ENCODE data around the gene PLPPR3. TPM values are rescaled to one million over a fixed set of nuclear protein-coding genes. Genes with fewer than 3 reads are reported as not detected.
A peak's percentile ranks its signal among the peaks of the same experiment; 100 is the strongest.

The PLPPR3 gene
- total and polyA plus RNA-seq, 2 donors from 2014 or later, result not detected

- no peak for TF ChIP-seq CTCF (IDR thresholded peaks at IDR 0.05; ENCODE audit: borderline replicate concordance, extremely low read depth, insufficient read depth)
- H3K4me3 ChIP-seq (ENCODE audit: low read length in 3 of 3), result no peak overlapping the region
- no peak for FAIRE-seq
- no peaks in the 10 kb centered on the region for H3K4me1 ChIP-seq (ENCODE audit: control insufficient read depth in 2 of 3, insufficient read depth in 2 of 3, low read depth in 1 of 3, low read length in 3 of 3)
- H3K9me3 ChIP-seq (ENCODE audit: control insufficient read depth in 2 of 3, insufficient read depth in 1 of 3, low read length in 3 of 3), result no peaks in the 10 kb centered on the region
- intact Hi-C loops (cut with DNase I), result no loop called here
- no peak overlapping the region for H3K9ac ChIP-seq (ENCODE audit: low read length in 3 of 3)
- H3K27ac ChIP-seq (ENCODE audit: low read depth in 2 of 2, low read length in 2 of 2), result no peak overlapping the region
- no peaks in the 10 kb centered on the region for H3K36me3 ChIP-seq (ENCODE audit: control insufficient read depth in 2 of 3, insufficient read depth in 3 of 3, low read length in 3 of 3)
- peak in 1 of 5 donors; percentile 58 for DNase-seq
- H3K27me3 ChIP-seq (ENCODE audit: control insufficient read depth, insufficient read depth, low read length), result no peaks in the 10 kb centered on the region
Observed at GRCh38 chr19:772063-772462, 49.7 kb downstream of the PLPPR3 start.

- Histone ChIP-seq H3K4me1 (ENCODE audit: control insufficient read depth in 2 of 3, insufficient read depth in 2 of 3, low read depth in 1 of 3, low read length in 3 of 3) (no peaks in the 10 kb centered on the region), H3K27ac (ENCODE audit: low read depth in 2 of 2, low read length in 2 of 2) (no peak overlapping the region), H3K27me3 (ENCODE audit: control insufficient read depth, insufficient read depth, low read length) (no peaks in the 10 kb centered on the region), H3K36me3 (ENCODE audit: control insufficient read depth in 2 of 3, insufficient read depth in 3 of 3, low read length in 3 of 3) (no peaks in the 10 kb centered on the region), H3K4me3 (ENCODE audit: low read length in 3 of 3) (no peak overlapping the region), H3K9me3 (ENCODE audit: control insufficient read depth in 2 of 3, insufficient read depth in 1 of 3, low read length in 3 of 3) (no peaks in the 10 kb centered on the region), H3K9ac (ENCODE audit: low read length in 3 of 3) (no peak overlapping the region)
- intact Hi-C loops (cut with DNase I), result no loop called here
- FAIRE-seq, result no peak
- TF ChIP-seq CTCF (IDR thresholded peaks at IDR 0.05; ENCODE audit: borderline replicate concordance, extremely low read depth, insufficient read depth), result peak; percentile 27
- DNase-seq, result peak in 3 of 5 donors; percentile 64 to 78 (median 69)
Observed at GRCh38 chr19:771332-771785, 50.4 kb downstream of the PLPPR3 start.

- DNase-seq (peak in 1 of 5 donors; percentile 51), FAIRE-seq (no peak)
- intact Hi-C loops (cut with DNase I), result no loop called here
Observed at GRCh38 chr19:769616-770015, 52.1 kb downstream of the PLPPR3 start.

More at GRCh38 chr19:769616-770015, 52.1 kb downstream of the PLPPR3 start:
- Histone ChIP-seq H3K4me3 (ENCODE audit: low read length in 3 of 3) (no peak overlapping the region), H3K9ac (ENCODE audit: low read length in 3 of 3) (no peak overlapping the region), H3K27me3 (ENCODE audit: control insufficient read depth, insufficient read depth, low read length) (no peaks in the 10 kb centered on the region), H3K9me3 (ENCODE audit: control insufficient read depth in 2 of 3, insufficient read depth in 1 of 3, low read length in 3 of 3) (no peaks in the 10 kb centered on the region), H3K4me1 (ENCODE audit: control insufficient read depth in 2 of 3, insufficient read depth in 2 of 3, low read depth in 1 of 3, low read length in 3 of 3) (no peaks in the 10 kb centered on the region), H3K36me3 (ENCODE audit: control insufficient read depth in 2 of 3, insufficient read depth in 3 of 3, low read length in 3 of 3) (no peaks in the 10 kb centered on the region), H3K27ac (ENCODE audit: low read depth in 2 of 2, low read length in 2 of 2) (no peak overlapping the region)
- no peak for TF ChIP-seq CTCF (IDR thresholded peaks at IDR 0.05; ENCODE audit: borderline replicate concordance, extremely low read depth, insufficient read depth)

All from kidney (tissue), 14 donors.